Renal cortical epithelial cell (primary cell): ENCODE data around the gene WWOX. TPM values are rescaled to one million over a fixed set of nuclear protein-coding genes. Genes with fewer than 3 reads are reported as not detected.

ENCODE experiments used
- DNase-seq: peaks from one replicate; pipeline ENCODE4 v3.0.0-alpha.2; 2011; ENCODE audit warnings: low read depth
- total RNA-seq: library from RNA; depleted of rRNA; stranded (reverse); fragments of >200 nt; gene quantifications from 2 replicates; pipeline ENCODE4 v1.2.3, GENCODE V29; 2014

Gene WWOX
- total RNA-seq, 1 donor from 2014 or later, result 29.5 TPM

DNA sequence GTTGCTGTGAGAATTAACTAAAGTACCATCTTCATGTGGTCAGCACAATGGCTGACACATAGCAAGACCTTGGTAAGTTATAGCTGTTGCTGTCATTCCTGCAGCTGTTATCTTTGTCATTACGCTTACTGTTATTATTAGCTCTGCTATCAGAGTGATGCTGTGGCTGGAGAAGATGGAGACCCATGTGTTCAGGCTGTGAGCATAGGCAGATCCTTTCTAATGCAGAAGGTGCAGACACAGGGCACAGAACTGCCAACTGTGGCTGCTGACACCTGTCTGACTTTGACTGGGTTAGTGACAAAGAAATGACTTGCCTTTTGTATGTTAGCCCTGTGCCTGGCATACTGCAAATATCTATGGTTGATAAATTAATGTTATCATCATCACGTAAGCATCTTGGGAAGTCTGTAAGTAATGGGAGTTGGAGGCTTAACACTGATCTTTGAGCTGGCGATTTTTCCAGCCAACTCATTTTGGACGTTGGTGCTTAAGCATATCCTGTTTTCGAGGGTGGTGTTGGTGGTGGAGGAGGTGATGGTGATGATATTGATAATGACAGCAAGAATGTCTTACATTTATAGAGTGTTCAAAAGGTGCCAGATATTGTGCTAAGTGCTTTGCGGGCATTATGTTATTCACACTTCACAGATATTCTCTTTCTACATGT lies 695.3 kb downstream of the WWOX start:
- DNase-seq, result no peak

DNA sequence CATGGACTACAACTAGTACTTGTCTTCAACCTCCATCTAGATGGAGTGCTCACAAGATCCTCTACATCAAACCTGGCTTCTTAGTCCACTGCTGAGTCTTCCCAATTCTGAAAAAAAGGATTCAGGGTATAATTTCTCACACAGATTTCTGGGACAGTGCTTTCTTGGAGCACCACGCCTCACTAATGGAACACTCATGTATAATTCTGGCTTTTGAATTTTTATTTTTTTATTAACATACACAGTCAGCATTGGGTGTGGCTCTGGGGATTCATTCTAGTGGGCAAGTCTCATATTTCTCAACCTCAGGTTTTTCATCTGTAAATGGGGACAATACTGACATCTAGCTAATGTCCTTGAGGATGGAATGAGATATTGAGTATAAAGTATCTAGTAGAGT lies 696.0 kb downstream of the WWOX start:
- DNase-seq, result no peak

DNA sequence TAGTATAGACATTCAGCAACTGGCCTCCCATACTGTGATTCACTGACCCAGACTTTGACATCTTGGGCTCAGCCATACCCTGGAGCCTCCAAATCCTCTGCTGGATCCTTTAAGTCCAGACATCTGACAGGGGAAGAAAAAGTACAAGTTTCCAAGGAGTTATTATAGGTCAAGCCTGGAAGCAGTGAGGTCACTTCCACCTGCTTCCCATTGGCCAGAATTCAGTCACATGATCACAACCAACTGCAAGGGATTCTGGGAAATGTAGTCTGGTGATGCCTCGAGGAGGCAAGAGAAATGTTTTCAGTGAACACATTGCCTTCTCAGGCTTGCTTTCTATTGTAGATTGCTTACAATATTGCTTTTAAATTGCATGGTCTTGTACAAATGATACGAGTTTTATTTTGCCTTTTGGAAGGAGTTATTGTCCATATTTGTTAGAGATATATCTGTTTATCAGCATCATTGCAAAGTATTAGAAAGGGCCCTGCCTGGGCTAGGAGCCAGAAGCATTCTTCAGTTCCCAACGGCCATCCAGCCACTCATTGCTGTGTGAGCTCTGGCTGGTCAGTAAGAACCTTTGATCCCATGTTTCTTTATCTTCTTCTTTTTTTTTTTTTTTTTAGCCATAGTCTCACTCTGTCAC lies 696.9 kb downstream of the WWOX start:
- DNase-seq, result no peak

DNA sequence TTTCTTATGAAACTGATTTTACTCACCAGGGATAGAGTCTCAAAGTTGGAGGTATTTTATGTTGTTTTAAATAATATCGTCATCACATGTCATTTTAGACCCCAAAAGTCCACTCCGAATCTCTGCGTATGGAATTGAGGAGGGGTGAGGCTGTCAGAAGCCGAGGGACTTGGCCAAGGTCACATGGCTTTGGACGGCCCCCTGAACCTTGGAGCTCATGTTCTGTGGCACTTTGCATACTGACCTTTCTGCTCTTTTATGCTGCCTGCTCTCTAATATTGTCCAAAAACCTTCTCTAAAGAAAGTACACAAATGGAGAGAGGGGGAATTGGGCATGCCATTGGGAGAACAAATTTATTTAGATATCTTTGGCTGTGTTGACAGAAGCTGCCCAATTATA lies 700.0 kb downstream of the WWOX start:
- no peak for DNase-seq

DNA sequence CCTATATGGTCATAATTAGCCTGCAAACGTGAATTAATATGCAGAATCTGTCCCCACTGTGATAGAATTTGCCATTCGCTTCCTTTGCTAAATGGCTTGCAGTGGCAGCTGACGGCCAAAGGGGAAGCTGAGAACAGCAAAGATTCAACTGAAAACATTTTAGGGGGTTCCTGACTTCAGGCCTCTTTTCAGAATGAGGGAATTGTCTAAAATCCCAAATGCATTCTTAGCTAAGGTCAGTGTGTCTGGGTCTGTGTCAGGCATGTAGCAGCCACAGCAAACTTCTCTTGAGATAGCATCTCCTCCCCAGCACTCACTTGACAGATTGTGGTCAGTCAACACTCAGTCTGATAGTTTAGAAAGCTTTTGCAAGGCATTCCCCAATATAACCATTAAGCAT lies 701.1 kb downstream of the WWOX start:
- no peak for DNase-seq

DNA sequence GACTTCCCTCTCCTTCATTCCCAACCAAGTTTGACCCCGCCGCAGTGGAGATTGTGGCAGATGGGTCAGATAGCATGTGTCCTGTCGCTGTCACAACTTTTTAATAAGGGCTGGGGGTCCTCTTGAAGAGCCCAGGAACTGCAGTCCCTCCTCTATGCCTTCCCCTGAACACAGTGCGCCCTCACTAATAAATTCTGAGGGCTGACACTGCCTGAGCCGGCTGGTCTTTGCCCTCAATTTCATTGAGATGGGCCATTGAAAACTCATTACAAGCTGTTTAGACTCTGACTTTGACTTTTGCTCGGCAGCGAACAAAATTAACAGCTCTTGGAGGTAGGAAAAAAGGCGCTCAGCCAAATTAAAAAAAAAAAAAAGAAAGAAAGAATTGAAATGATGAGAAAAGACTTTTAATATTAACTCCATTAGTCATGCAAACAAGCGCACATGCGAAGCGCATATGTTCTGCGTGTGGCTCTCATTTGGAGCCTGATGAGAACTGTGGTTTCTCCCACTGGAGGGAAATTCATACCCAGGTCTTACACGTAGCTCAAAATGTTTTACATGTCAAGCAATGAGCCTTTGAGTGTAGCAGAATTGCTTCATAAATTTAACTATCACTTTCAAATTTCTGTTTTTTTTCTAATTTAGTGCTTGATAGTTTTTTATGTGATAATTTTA lies 704.7 kb downstream of the WWOX start:
- DNase-seq, result no peak

DNA sequence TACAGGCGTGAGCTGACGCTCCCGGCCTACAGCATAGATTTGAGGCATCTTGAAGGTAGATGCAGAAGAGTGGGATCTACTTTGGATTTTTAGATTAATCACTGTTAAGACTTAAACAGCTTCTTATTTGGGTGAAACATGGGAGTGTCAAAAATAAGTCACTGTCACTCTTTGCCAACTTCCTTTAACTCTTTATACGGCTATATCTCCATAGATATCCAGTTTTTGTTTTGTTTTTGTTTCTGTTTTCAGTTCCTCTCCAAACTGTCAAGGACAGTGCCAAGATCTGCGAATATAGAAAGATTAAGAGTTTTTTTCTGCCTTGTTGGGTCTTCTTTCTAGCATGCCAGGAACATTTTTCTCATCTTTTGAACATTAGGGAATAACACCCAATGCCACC lies 706.1 kb downstream of the WWOX start:
- DNase-seq, result no peak

DNA sequence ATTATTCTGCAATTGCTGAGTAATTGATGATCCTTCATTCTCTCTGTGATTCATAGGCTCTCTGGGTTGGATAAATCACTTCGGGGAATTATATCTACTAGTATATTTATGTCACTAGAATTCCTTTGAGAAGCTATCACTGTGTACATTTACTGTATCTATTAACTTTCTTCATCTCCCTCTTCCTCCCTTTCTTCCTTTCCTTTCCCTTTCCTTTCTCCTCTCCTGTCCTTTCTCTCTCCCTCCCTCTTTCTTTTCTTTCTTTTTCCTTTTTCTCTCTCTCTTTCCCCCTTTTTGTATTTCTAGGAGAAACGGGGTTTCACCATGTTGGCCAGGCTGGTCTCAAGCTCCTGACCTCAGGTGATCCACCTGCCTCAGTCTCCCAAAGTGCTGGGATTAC lies 711.8 kb downstream of the WWOX start:
- no peak for DNase-seq

DNA sequence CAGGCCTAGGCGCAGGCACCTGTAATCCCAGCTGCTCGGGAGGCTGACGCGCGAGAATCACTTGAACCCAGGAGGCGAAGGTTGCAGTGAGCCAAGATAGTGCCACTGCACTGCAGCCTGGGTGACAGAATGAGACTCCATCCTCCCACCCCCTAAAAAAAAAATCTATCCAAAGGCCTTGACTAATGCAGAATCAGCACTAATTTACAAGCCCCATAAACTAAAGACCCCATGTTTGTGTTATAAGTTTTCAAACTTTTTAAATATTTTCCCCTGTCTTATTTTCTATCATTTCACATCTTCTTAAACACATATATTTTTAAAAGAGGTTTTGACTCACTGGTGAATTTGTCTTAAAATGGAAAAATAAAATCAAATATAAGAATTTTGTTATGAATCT lies 713.1 kb downstream of the WWOX start:
- no peak for DNase-seq

DNA sequence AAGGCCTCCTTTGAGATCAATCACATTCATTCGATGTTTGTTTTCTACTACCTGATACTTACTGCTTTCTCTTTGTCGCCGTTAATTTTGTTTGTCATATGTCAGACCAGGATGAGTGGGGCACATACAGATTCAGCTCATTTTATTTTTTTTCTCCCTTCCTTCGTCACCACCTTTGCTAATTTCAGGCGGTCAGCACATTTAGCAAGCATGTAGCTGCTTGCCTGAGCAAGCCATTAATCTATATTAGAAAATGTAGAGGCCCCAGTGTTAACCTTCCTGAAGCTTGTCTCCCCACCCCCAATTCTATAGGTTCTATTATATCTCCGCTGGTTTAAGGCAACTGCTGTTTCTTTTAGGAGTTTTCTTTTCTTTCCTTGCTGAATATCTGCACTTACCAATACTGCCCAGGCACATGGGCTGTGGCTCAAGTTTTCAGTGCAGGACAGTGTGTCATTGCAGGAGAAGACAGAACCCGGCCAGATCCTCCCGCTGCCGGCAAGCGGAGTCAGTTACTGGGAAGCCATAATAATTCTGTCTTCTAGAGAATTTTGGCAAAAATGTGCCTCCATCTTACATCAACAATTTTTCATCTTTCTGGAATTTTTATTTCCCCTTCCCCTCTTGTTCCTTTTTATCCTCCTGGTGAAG lies 714.3 kb downstream of the WWOX start:
- no peak for DNase-seq

DNA sequence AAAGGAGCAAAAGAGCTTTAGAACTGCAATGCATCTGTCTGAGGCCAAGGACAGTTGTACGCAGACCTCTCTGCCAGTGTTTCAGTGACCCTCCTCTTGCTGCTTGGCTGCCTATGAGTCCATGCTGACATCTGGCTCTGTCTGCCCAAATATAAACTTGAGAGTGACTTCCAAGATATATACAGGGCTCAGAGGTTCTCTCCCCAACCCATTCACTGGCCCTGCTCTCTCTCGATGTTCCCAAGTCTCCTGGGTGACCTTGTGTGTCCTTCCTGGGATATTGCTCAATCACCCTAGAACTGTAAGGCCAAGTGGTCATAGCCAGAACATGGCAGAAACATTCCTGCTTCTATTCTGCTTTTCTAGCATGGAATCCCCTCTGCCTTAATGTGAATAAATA lies 716.3 kb downstream of the WWOX start:
- no peak for DNase-seq

DNA sequence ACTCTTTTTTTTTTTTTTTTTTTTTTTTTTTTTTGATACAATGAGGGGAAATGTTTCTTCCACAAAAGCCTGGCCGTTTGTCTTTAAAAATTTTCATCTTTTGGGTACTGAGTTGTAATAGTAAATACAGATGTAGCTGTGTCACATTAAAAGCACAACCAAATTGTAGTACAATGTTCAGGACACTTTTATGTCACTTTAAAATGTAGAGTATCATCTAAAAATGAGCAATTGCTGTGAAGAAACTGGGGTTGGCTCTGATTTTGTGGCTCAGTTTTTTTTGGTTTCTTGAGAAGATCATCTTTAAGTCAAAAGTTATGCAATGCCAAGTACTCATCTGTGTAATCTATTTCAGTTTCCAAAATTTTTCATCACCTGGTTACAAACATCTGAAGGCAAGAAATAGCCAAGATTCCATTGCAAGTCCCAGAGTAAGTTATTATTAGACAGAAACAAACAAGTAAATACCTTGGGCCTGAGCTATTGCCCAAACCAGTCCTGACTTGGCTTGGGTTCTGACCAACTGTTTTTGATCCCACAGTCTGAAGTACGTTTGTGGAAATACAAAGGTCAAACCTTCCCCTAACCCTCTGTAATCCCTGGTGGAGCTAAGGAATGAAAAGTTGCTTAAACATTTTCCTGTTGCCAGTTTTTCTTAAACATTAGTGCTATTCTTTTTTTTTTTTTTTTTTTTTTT lies 717.2 kb downstream of the WWOX start:
- no peak for DNase-seq

DNA sequence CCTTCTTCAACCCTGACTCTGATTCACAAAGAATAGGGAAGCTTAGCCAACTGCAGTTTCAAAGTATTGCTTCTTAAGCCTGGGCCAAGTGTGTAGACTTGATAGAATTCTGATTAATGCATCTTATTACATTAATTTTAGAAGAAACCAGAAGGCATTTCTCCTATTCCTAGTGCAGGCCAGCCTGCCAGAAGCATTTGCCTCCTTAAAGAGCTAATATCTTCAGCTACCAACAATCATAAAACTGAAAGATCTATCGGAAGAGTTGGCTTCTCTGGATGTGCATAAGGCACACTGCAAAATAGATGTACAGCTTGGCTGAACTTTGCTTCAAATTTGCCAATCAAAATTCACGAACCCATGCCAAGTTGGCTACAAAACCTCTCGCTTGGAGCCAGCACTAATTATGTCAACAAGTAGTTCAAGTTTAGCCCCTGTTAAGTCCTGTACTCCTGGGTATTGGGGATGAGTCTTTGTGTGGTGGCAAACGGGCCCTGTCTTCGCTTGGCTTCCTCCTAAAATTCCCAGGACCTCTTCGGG lies 717.8 kb downstream of the WWOX start:
- no peak for DNase-seq

DNA sequence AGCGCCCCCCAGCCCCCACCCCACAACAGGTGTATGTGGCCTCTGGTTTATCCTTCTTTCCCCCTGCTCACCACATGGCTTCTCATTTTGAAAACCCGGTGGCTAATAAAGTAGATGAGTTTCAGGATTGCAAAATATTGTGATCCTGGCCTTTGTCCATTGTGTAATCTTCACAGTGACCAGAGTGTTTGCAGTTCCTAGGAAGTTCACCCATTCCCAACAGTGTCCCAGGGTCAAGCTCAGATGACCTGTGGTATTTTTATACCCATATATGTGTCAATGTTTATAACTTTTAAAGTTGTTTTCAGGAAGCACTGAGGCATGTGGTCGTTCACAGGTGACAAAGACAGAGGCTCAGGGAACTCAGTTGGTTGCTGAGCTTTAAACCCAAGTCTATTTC lies 721.9 kb downstream of the WWOX start:
- DNase-seq, result no peak

DNA sequence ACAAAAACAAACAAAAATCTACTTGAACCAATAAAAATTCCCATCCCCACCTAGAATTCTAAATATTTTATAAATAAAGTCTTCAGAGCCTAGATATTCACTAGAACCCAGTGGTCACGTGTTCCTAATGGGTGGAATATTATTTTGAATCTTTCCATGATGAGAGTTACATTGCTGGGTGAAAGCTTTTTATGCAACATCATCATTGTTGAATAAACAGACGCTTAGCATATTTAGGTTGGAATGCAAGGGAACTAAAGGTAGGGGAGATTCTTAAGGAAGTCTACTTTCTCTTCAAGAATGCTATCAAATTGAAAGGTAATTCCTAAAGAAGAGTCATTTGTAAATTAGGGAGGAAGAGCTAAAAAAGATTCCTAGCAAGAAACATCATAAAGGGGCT lies 723.1 kb downstream of the WWOX start:
- no peak for DNase-seq

DNA sequence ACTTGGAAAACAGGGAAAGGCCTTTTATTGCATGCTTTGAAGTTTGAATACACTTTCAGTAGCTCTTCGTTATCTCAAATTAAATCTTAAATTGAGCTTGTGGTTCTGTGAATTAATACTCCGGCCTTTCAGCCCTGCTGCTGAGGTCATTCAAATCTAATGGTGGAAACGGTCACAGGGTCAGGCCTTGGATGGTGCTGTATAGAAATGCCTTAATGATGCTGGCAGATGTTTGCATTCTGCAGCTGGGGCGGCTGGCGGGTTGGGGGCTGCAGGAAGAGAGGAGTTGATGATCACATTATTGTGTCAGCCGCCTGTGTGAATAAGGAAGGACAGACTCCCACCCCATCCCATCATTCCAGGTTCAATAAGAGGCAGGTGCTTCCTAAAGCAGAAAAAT lies 723.6 kb downstream of the WWOX start:
- no peak for DNase-seq

DNA sequence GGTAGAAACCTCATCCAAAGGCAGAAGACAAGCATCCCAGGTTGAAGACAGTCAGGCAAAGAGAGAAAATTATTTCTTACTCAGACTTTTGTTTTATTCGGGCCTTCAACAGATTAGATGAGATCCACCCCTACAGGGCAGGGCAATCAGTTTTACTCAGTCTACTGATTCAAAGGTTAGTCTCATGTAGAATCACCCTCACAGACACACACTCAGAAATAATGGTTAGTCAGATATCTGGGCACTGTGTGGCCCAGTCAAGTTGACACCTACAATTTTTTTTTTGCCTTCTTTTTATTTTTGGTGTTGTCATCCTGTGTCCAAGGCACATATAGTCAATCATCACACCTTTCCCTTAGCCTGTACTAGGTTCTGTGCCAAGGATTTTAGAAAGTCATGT lies 729.8 kb downstream of the WWOX start:
- DNase-seq, result no peak

DNA sequence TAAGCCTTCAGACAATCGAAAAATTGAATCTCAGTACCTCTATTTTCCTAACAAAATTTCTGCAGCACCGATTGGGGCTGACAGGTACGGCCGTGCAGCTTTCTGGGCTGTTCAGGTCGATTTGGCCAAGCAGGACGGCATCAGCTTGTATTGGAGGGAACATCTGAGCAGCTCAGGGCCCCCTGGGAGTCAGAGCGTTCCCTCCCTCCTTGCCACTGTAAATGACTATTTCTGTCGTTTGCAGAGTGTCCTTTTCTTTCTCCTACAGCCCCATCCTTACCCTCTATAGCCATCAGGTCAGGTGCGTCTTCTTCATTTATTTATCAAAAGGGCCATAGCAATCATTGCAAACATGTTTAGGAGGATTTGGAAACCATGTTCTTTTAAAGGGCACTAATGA lies 731.1 kb downstream of the WWOX start:
- no peak for DNase-seq

DNA sequence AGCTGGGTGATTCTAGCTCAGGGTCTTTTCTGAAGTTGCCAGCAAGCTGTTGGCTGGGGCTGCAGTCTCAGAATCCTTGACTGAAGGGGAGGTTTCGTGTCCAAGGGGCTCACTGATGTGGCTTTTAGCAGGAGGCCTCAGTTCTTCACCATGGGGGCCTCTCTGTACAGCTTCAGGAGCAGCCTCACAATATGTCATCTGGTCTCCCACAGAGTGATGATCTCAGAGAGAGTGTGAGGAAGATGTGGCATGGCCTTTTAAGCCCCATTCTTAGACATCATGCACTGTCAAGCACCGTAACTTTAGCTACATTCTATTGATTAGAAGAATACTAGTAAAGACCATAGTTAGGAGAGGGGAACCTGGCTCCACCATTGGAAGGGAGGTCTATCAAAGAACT lies 732.6 kb downstream of the WWOX start:
- no peak for DNase-seq

DNA sequence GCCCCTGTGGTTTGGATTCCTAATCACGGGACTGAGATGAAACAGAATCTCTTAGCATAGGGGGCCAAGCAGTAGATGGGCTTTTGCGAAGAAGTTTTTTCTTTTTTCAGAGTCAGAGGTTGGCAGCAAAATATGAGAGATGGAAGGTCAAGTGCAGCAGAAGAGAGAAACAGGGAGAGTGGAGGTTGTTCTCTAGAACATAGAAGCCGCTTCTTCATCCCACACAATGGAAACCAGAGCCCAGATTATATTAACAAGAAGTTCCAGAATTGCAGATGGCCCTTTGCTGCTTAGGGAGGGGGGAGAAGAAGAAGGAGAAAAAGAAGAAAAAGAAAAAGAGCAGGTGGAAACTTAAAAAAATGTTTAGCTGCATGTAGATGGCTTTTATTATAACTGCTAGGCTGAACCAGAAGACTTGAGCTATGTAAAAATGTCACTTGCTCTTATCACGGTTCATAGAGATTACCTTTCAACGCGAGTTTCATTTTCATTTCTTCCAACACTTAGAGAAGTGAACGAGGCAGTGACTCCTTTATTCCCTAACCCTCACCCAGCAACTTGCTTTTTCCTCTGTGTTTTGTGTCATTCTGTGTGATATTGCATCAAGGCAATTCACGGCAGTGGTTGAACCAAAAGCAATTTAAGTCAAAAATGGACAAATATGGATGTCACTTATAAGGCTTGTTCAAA lies 737.5 kb downstream of the WWOX start:
- DNase-seq, result no peak

DNA sequence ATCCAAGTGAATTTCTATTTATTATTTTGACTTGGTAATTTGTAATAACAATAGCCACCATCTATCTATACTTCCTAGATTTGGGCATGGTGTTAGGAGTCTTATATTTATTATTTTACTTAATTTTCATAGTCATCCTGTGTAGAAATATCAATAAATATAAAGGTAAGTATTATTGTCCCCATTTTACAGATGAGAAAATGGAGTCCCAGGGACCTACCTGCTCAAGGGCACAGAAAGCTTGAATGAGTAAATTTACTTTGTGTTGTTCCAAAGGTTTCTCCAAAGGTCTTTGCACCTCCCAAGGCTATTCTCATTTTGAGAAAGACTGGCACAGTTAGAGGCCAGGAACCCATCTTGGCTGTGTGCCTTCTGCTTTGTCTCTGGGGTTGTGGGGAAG lies 738.3 kb downstream of the WWOX start:
- no peak for DNase-seq
